GM21447 (cell line): Measurements from ENCODE around the gene MYADML2.

Experiments used
- ATAC-seq: cut with Tn5 transposase; IDR thresholded peaks from one replicate; pipeline ENCODE4 v1.9.1; 2021; ENCODE audit not compliant: unreplicated experiment

The MYADML2 gene

DNA sequence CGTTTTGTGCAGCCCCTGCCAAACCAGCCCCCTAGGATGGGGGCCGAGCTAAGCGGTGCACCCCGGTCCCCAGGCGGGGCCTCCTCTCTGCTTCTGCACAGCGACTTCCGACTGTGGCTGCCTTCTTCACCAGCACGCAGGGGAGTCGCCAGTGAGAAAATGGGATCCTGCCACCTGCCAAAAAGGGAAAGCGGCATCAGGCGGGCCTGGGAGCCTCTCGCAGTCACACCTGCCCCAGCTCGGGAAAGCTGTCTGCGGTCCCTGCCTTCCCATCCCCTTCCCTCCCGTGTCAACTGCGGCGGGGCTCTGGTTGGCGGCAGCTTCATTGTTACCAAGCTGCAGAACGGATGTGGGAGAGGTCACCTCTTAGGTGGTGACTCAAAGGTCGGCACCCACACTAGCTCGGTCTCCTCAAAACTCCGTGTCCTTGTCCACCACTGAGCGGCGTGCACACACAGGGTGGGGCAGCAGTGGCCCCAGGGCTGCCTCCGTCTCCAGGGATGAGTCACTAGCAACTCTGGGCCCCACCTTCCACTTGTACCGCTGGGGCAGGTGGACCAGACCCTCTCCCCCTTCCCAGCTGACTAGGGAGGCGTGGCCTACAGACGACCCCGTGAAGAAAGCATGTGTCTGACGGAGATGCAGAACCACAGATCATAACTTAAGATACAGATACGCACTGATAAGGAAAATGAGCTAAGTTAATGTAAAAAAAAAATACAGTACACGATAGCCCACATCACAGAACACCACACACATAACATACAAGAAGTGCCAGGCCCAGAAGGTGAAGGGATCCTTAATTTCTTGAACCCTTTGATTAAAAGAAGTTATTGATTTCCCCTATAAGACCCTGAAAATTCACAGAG is 34.4 kb downstream of the MYADML2 start:
- ATAC-seq, result no peak

- ATAC-seq, result no peak
These were observed 35.1 kb downstream of the MYADML2 start for GRCh38 chr17:81911969-81912368.

- peak; percentile 67 for ATAC-seq
These were observed 35.6 kb downstream of the MYADML2 start, which contains the start of gene PCYT2 for GRCh38 chr17:81911277-81911961. PCYT2 (minus strand) TSS chr17:81911399; CDS start chr17:81911355, 44 bp downstream.

DNA sequence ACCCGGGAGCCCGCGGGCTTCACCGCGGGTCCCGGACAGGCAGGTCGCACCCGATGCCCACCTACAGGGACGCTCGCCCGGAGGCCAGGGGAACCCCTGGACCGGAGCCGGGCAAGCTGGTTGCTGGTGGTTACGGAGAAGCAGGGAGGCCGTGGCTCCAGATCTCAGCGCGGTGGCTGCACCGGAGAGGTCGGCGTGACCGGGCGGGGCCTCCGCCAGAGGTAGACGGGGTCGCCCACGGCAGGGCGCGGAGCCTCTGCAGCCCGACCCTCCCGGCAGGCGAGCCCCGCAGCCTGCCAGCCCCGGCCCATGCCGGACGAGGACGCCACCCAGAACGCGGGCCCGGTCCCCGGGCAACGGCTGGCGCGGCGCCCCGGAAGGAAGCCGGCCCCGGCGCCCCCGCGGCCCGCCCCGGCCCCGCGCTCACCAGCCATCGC is 36.2 kb downstream of the MYADML2 start:
- peak; percentile 29 for ATAC-seq

- no peak for ATAC-seq
These were observed 36.8 kb downstream of the MYADML2 start for GRCh38 chr17:81909966-81910839.

- no peak for ATAC-seq
These were observed 37.8 kb downstream of the MYADML2 start for GRCh38 chr17:81909231-81909630.

- ATAC-seq, result no peak
These were observed 38.2 kb downstream of the MYADML2 start for GRCh38 chr17:81908793-81909192.

GRCh38 chr17:81907219-81908145 is 39.6 kb downstream of the MYADML2 start:
- ATAC-seq, result no peak

- ATAC-seq, result no peak
These were observed 40.4 kb downstream of the MYADML2 start for GRCh38 chr17:81906476-81907218.

GRCh38 chr17:81905993-81906392 is 41.0 kb downstream of the MYADML2 start:
- no peak for ATAC-seq

DNA sequence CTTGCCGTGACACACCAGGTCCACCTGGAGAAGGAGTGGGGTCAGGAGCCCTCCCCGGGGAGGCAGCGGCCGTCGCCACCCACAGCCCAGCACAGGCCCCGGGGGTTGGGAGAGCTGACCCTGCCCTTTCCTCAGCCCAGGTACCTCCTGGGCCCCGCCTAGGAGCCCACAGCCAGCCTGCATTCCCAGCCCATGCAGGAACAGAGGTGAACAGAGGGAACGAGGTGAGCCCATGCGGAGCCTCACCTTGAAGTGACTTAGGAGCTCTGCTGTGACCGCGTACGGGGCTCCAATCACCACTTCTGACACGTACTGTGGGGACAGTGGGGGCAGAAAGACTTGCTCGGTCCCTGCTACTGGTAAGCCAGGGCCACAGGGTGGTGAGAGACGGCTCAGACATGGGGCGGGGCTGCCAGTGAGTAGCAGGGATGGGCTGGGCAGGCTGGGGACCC is 41.6 kb downstream of the MYADML2 start:
- no peak for ATAC-seq

DNA sequence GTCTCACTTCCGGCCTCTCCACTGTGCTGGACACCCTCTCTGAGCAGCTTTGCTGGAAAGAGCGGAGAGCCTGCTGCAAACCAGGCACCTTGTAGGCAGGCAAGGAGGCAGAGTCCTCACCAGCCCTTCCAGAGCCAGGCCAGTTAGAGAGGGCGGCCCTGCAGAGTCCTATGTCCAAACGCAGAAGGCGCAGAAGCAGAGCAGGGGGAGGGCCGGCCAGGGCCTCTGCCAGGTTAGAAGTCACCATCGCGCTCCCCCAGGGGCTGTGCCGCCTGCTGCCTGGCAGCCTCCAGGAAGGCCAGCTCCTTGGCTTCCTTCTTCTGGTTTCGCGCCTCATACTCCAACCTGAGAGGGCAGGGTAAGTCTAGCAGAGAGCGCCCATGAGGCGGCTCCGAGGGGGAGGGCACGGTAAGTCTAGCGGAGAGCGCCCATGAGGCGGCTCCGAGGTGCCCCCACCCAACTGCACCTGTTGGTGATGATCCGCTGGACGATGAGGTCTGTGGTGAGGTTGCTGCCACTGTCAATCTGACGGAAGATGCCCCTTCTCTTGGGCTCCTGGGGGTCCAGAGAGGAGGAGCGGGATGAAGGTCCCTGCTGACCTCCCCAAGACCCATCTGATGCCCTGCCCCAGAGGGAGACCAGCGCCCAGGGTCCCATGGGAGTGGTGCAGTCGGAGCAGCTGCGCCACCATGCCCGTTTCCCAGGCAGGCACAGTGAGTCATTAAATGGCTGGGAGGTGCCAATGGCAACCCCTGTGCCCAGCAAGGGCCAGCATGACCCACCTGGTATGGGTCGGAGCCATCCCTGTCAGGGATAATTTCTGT is 42.2 kb downstream of the MYADML2 start:
- no peak for ATAC-seq

GRCh38 chr17:81903896-81904599 is 43.0 kb downstream of the MYADML2 start:
- no peak for ATAC-seq

DNA sequence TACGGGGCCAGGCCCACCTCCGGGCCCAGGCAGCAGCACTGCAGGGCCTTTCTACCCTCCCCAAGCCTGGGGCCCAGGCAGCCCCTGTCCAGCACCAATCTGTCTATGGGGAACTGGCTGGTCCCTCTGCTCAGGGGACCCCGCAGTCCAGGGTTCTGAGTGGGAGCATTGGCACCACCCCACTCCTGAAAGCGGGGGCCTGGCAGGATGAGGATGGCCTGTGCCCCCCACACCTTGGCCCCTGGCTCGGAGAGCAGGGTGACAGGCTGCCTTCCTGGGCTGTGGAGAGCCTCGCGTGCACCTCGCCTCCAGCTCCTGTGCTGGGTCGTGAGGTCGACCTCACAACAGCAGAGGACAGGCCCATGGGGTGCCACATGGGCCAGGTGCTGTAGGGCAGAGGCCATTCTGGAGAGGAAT is 43.6 kb downstream of the MYADML2 start:
- ATAC-seq, result no peak

DNA sequence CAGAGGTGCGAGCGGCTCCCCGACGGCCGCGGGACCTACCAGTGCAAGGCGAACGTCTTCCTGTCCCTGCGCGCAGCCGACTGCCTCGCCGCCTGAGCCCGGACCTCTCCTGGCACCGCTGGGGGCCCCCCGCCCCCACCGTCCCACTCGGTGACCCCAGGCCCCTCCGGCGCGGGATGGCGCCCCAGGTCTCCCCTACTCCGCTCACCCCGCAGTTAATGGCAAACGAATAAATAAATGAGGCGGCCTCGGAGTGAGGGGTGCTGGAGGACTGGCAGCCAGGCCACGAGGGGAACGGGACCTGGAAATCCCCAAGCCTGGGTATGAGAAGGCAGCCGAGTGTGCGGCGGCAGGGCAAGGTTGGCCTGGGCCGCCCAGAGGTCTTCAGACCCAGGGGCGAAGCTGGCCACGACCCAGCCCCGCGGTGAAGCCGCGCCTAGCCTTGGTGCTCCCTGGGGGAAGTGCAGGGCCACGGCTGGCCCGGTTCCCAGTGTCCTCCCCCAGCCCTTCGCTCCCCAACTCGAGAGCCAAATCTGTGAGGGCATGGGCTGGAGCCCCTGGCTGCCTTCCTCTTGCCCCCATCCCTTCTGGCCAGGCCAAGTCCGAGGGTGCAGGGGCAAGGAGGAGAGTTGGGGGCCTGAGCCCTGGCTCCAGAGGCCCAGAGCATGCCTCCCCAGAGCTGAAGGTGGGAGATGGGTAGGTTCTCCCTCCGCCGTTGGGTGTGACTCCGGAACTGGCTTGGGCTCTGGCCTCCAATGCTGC is 44.2 kb downstream of the MYADML2 start:
- ATAC-seq, result no peak

DNA sequence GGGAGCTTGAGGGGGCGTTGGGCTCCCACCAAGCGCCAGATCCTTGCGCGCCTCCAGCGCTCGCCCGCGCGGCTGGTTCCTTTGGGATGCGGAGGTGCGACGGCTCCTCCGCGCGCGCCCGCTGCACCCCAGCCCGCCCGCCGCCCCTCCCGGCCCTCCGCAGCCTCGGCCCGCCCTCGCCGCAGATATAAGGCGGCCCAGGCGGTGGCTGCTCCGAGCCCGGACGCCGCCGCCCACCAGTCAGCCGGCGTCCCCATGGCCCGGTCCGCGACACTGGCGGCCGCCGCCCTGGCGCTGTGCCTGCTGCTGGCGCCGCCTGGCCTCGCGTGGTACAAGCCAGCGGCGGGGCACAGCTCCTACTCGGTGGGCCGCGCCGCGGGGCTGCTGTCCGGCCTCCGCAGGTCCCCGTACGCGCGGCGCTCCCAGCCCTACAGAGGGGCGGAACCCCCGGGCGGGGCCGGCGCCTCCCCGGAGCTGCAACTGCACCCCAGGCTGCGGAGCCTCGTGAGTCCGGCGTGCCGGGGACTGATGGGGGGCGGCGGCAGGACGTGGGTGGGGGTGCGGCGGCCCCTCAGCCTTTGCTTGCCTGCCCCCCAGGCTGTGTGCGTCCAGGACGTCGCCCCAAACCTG is 44.9 kb downstream of the MYADML2 start, which contains the start of gene NPB:
TSS of gene NPB (plus strand) at position 216 of the 630 bp plus-strand sequence. CDS start at position 256, 40 bp downstream.
- no peak for ATAC-seq
